Neural cell (in vitro differentiated cells): Measurements from ENCODE around the gene DDX41. TPM values are rescaled to one million over a fixed set of nuclear protein-coding genes. Genes with fewer than 3 reads are reported as not detected.

Source experiments
- H2AFZ ChIP-seq: fragments of 200-600, 300-800 bp; sonication (generic), shearing (Covaris generic); 2 replicates; pipeline ENCODE4 v1.6.0; 2014; ENCODE audit warnings: low read depth, mild to moderate bottlenecking, antibody characterized with exemption, low read length, moderate library complexity
- H3F3A ChIP-seq: fragments of 200-600 bp; shearing (Covaris generic); 2 replicates; pipeline ENCODE4 v1.6.1; 2016; ENCODE audit warnings: mild to moderate bottlenecking, moderate library complexity, mixed read lengths, antibody characterized with exemption, low read length; ENCODE audit not compliant: insufficient read depth, poor library complexity, severe bottlenecking
- H3K27ac ChIP-seq: fragments of 200-600, 300-800 bp; sonication (generic), shearing (Covaris generic); 2 replicates; pipeline ENCODE4 v1.5.1; 2014; ENCODE audit warnings: mild to moderate bottlenecking, low read length, moderate library complexity
- H3K27me3 ChIP-seq: fragments of 300-800, 200-600 bp; sonication (generic), shearing (Covaris generic); 2 replicates; pipeline ENCODE4 v1.6.0; 2014; ENCODE audit warnings: mild to moderate bottlenecking, low read depth, low read length, moderate library complexity; ENCODE audit not compliant: insufficient read depth
- H3K36me3 ChIP-seq: fragments of 300-800, 200-600 bp; sonication (generic), shearing (Covaris generic); 2 replicates; pipeline ENCODE4 v1.5.1; 2014; ENCODE audit warnings: mild to moderate bottlenecking, antibody characterized with exemption, low read length, moderate library complexity; ENCODE audit not compliant: insufficient read depth
- H3K4me2 ChIP-seq: fragments of 300-800, 200-600 bp; sonication (generic), shearing (Covaris generic); 2 replicates; pipeline ENCODE4 v1.6.0; 2014; ENCODE audit warnings: mild to moderate bottlenecking, low read length
- H3K4me3 ChIP-seq: fragments of 300-800, 200-600 bp; sonication (generic), shearing (Covaris generic); 2 replicates; pipeline ENCODE4 v1.5.1; 2014; ENCODE audit warnings: mild to moderate bottlenecking, low read length, moderate library complexity
- H3K79me2 ChIP-seq: fragments of 200-600 bp; shearing (Covaris generic); replicated peaks from 2 replicates; pipeline ENCODE4 v1.6.0; 2014; ENCODE audit warnings: mild to moderate bottlenecking, low read length, moderate library complexity; ENCODE audit not compliant: insufficient read depth
- H3K9ac ChIP-seq: fragments of 300-800, 200-600 bp; sonication (generic), shearing (Covaris generic); 2 replicates; pipeline ENCODE4 v1.6.1; 2016; ENCODE audit warnings: mild to moderate bottlenecking, low read length, mixed read lengths
- H3K9me2 ChIP-seq: fragments of 200-600 bp; shearing (Covaris generic); 2 replicates; pipeline ENCODE4 v1.6.1; 2016; ENCODE audit warnings: mild to moderate bottlenecking, low read length, mixed read lengths; ENCODE audit not compliant: insufficient read depth
- H3K9me3 ChIP-seq: fragments of 200-600, 300-800 bp; sonication (generic), shearing (Covaris generic); 2 replicates; pipeline ENCODE4 v1.6.1; 2016; ENCODE audit warnings: mild to moderate bottlenecking, mixed run types, low read length, moderate library complexity, mixed read lengths
- H4K20me1 ChIP-seq: fragments of 200-600 bp; shearing (Covaris generic); 2 replicates; pipeline ENCODE4 v1.6.1; 2016; ENCODE audit warnings: mild to moderate bottlenecking, mixed run types; ENCODE audit not compliant: insufficient read depth
- CTCF ChIP-seq: fragments of 450-650 bp; IDR thresholded peaks from 2 replicates; pipeline ENCODE4 v1.5.1; 2014; ENCODE audit warnings: antibody characterized with exemption, mild to moderate bottlenecking, moderate library complexity; ENCODE audit not compliant: poor library complexity, severe bottlenecking
- EP300 ChIP-seq: fragments of 450-650 bp; conservative IDR thresholded peaks from 2 replicates; pipeline ENCODE4 v1.6.1; 2014; ENCODE audit warnings: antibody characterized with exemption, mild to moderate bottlenecking, moderate library complexity; ENCODE audit not compliant: poor library complexity, severe bottlenecking
- EZH2 ChIP-seq: fragments of 200-600, 300-800 bp; shearing (Covaris generic), sonication (generic); IDR thresholded peaks from 2 replicates; pipeline ENCODE4 v1.6.1; 2014; ENCODE audit warnings: antibody characterized with exemption, low read length, borderline replicate concordance, mild to moderate bottlenecking; ENCODE audit not compliant: insufficient read depth, poor library complexity, severe bottlenecking
- MXI1 ChIP-seq: fragments of 450-650 bp; conservative IDR thresholded peaks from 2 replicates; pipeline ENCODE4 v1.6.1; 2014; ENCODE audit warnings: antibody characterized with exemption, mild to moderate bottlenecking; ENCODE audit not compliant: poor library complexity, severe bottlenecking
- POLR2AphosphoS5 ChIP-seq: IDR thresholded peaks from 2 replicates; pipeline ENCODE4 v1.6.1; 2012
- RAD21 ChIP-seq: fragments of 450-650 bp; conservative IDR thresholded peaks from 2 replicates; pipeline ENCODE4 v1.6.1; 2014; ENCODE audit warnings: antibody characterized with exemption, mild to moderate bottlenecking, moderate library complexity
- REST ChIP-seq: IDR thresholded peaks from 2 replicates; pipeline ENCODE4 v1.6.1; 2012; ENCODE audit warnings: borderline replicate concordance
- SMC3 ChIP-seq: fragments of 450-650 bp; conservative IDR thresholded peaks from 2 replicates; pipeline ENCODE4 v1.6.1; 2014; ENCODE audit warnings: antibody characterized with exemption, mild to moderate bottlenecking, moderate library complexity; ENCODE audit not compliant: poor library complexity
- TAF1 ChIP-seq: IDR thresholded peaks from 2 replicates; pipeline ENCODE4 v1.6.1; 2012; ENCODE audit warnings: low read depth
- polyA plus RNA-seq: library from polyadenylated mRNA; depleted of rRNA; stranded (reverse); fragments of >200 nt; gene quantifications from 2 replicates; pipeline ENCODE4 v1.2.3, GENCODE V29; 2014

Gene DDX41
- polyA plus RNA-seq, 1 donor from 2014 or later = 113 TPM

DNA sequence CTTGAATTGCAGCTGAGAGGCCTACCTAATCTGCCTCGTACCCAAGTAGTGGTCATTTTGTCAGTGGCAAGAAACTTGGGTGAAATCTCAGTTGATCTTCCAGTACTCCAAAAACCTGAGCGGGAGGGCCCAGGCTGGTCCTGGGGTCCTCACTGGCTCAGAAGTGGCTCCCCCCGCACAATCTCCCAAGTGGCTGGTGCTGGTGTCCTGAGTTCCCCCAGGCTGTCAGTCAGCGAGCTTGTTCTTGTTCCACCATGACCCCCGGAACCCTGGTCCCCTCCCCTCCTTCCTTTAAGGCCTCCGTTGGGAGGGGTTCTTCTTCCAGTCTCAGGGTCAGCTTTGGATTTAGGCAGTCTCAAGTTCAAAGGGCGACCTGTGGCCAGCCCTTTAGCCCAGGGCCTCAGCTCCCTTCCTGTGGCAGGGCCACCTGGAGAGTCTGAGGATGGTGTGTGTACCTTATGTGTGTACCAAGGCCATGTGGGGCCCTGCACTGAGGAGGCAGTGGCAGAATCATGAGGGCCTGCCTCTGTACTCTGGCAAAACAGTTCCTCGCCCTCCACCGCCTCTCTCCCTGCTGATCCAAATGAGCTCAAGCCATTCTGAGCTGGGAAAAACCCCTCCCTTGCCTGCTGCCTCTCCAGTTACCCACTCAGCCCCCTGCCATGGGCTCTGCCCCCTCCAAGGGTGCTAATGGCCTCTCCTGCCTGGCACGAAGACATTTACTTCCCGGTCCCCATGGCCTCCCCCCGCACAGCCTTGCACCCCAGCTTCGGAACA, 38.9 kb downstream of the DDX41 start:
- Histone ChIP-seq H3K79me2 (peaks cover under 1% of the 10 kb centered on the region), H3K4me2 (no peak overlapping the region), H3K9me2 (no peaks in the 10 kb centered on the region), H3K9me3 (no peaks in the 10 kb centered on the region), H3K36me3 (no peaks in the 10 kb centered on the region), H3F3A (no peaks in the 10 kb centered on the region), H3K4me3 (no peak overlapping the region), H3K27me3 (no peaks in the 10 kb centered on the region), H4K20me1 (no peaks in the 10 kb centered on the region), H3K27ac (no peak overlapping the region), H2AFZ (no peak overlapping the region), H3K9ac (no peak overlapping the region)
- TF ChIP-seq POLR2AphosphoS5 (no peak), RAD21 (no peak), REST (no peak), MXI1 (no peak), EZH2 (no peak), SMC3 (no peak), TAF1 (no peak), CTCF (no peak), EP300 (no peak)

DNA sequence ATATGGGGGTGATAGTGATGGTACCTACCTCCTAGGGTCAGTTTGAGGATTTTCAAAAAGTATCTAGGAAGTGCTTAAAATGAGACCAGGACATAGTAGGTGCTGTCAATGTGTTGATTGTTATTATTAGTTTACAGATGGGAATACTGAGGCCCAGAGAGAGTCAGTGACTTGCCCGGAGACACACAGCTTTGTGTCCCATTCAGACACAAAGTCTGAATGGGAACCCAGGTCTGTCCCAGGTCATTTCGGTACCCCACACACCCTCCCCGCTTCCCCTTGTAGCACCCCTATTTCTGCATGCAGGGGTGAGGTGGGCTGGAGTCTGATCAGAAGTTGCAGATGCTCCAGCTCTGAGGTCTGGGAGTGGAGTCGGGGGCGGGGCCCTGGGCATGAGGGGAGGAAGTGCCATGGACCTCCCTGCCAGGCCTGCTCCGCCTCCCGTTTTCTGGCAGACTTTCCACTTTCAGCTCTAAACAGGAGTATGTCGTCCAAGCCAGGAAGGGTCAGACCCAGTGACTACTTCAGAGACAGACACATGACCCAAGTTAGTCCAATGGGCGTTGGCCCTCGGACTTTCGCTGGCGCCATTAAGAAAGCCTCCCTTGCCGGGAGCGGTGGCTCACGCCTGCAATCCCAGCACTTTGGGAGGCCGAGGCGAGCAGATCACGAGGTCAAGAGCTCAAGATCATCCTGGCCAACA, 40.1 kb downstream of the DDX41 start:
- Histone ChIP-seq H3K79me2 (peaks cover 13% of the 10 kb centered on the region), H3K4me3 (no peak overlapping the region), H3K36me3 (no peaks in the 10 kb centered on the region), H3F3A (no peaks in the 10 kb centered on the region), H3K9ac (no peak overlapping the region), H3K9me2 (no peaks in the 10 kb centered on the region), H3K9me3 (no peaks in the 10 kb centered on the region), H3K4me2 (no peak overlapping the region), H3K27ac (no peak overlapping the region), H3K27me3 (no peaks in the 10 kb centered on the region), H4K20me1 (peaks cover 5% of the 10 kb centered on the region), H2AFZ (no peak overlapping the region)
- TF ChIP-seq POLR2AphosphoS5 = no peak
- no peak for TF ChIP-seq MXI1
- no peak for TF ChIP-seq RAD21
- no peak for TF ChIP-seq SMC3
- no peak for TF ChIP-seq CTCF
- TF ChIP-seq REST = no peak
- TF ChIP-seq EZH2 = no peak
- TF ChIP-seq EP300 = no peak
- TF ChIP-seq TAF1 = no peak
